Activated T-helper 1 cell treated with Interleukin-2 at 50 U/mL for 16 hours (primary cell): ENCODE measurements around the gene SGO2.
"Not testable (repeated sequence)": the region's sequence is repeated elsewhere in the genome, so short reads cannot be mapped to it uniquely, and the experiment has no call there.

Experiments
- DNase-seq: peaks from one replicate; pipeline ENCODE4 v3.0.0-alpha.2; 2020; ENCODE audit warnings: low read depth

SGO2 gene

DNA sequence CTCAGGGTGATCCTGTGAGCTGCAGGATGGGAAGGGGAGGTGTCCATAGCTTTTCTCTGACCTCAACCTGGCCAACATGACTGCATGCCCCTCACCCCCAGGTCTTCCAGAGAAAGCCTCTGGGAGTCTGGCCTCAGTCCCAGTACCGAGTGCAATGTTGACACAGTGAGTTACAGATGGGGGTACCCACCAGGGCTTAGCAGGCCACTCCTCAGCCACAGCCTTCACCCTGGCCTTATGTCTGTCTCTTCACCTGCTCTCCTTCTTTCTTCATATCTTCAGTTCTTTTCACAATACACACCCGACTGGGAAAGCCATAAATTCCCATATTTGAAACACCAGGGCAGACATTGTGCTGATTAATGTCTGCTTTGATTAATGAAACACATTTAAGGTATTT lies 93.3 kb downstream of the SGO2 start:
- DNase-seq = no peak

DNA sequence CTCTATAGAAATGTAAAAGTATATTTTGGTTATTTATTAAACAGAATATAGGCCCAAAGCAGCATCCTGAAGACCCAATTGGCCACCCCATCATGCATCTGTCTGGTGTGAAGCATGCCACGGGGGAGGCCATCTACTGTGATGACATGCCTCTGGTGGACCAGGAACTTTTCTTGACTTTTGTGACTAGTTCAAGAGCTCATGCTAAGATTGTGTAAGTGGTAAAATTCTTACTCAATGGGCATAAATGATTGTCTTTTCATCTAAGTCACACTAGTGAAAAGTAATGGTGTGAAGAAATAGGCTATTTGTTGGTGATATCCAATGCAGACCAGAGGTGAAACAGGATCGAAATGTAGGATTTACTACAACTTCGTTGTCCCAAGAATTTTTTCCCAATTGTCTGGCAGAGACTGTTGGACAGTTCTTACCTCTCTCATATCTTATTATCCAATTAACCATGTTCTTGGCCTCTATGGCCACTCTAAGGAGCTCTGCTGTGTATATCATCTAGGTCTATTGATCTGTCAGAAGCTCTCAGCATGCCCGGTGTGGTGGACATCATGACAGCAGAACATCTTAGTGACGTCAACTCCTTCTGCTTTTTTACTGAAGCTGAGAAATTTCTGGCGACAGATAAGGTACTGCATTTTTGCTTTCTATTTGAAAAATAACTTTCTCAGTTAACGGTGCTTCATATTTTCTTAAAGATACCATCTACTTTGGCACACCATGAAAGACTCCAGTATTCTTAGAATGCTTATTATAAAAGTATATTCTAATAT lies 94.8 kb downstream of the SGO2 start:
- DNase-seq = no peak

DNA sequence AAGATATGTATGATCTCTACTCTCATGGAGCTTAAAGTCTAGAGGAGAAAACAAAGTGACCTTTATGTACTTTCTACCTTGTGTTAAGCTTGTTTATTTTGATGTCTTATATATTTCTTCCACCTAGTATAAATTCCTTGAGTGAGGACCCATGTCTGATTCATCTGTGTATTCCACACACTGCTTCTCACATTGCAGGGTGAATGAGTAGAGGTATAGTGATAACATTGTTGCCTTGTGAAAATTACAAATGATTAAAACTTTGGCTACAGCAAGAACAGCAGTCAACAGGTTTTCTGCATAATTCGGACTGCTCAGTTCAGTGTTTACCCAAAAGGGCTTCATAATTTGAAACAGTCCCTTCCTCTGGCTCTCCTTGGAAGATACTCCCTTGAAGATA lies 96.1 kb downstream of the SGO2 start:
- DNase-seq = no peak

DNA sequence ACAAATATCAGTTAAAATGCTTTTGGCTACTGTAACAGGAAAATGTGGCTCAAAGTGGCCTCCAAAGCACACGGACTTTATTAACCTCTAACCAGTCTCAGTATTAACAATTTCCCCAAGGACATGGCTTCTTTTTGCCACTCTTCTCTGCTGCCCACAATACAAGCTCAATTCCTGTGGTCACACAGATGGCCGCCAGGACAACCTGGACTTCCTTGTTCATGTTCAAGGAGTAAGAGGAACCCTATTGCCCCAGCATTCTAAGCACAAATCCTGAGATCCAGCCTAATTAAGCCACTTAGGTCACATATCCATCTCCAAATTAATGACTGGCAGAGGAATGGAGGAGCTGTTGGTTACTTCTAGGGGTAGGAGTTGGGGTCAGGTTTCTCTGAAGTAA lies 98.0 kb downstream of the SGO2 start:
- no peak for DNase-seq

DNA sequence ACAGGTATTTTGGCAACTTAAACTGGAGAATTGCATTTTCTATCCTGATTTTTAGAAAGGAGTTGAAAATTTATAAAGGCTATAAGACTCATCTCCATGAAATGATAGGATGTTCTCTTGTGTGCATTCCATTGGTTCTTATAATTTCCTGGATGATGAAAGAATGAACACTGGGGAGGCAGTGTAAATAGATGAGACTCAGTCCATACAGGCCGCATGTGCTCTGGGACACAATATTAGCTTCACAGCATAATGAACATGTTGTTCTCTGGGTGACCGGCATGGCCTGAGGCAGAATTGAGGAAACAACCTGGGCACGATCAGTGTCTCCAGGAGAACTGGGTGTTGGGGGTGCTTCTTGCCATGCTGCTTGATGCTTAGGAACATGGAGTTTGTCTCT lies 98.7 kb downstream of the SGO2 start:
- DNase-seq = no peak

DNA sequence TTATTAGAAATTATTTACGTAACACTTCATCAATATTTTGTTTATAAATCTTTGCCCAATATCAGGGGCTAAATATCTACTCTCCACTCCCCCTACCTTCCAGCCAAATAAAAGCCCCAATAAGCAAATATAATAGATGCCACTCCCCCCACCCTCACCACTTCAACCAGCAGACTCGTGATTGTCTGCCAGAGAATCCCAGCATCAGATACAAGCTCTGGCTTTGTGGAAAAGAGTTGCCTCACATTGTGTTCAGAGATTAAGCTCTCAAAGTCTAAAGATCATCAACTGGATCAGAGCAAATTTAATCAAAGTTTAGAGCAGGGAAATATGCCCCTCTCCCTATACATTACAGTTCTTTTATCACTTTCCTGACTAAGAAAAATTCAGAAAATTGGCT lies 99.3 kb downstream of the SGO2 start:
- no peak for DNase-seq

DNA sequence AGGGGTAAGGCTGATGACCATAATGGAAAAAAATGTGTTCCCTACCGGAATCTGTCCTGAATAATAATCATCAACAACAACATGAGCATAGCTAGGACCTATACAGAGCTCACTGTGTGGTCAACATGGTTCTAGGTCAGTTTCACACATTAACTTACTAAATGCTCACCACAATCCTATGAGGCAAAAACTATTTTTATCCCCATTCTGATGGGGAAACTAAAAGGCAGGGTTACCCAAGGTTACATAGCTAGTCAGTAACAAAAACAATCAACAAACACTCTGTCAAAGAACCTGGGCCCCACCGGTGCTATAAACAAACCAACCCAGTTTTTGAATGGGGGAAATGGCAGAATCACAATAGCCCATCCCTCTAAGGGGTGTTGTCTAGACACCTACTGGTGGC lies 100.0 kb downstream of the SGO2 start:
- DNase-seq = no peak

DNA sequence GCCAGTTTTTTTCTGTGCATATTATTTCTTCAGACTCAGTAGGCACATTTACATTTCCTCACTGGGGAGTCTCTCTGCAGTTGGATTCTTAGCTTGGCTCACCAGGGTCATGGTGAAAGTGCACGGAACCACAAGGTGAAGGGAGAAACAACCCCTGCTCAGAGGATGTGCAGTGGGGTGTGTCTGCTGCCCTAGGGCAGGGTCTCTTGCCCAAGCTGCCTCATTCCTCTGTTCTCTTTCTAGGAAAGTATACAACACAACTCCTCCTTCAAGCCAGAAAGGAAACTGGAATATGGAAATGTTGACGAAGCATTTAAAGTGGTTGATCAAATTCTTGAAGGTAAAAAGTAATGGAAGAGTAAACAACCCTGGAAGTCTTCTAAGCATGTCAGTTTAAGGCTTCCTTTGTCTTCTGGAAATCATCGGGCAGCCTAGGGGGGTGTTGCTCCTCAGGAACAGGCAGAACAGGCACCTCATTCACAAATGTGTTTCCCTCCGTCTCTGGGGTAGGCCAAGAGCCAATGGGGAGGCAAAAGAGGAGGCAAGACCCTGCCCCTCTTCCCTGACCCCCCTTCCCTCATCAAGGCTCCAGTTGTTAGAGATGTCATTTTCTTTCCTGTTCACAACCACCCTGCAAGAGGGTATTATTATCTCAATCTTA lies 101.2 kb downstream of the SGO2 start:
- DNase-seq = no peak

DNA sequence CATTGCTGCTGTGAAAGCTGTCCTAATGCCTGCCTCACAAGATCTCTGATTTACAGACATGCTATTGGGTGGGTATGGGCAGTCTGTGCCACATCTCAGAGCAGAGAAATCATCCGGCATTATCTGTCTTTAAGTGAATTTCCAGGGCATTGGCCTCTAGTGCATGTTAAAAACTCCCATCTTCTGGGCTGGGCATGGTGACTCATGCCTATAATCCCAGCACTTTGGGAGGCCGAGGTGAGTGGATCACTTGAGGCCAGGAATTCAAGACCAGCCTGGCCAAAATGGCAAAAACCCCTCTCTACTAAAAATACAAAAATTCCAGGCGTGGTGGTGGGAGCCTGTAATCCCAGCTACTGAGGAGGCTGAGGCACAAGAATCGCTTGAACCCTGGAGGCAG lies 102.5 kb downstream of the SGO2 start:
- not testable (repeated sequence) for DNase-seq

DNA sequence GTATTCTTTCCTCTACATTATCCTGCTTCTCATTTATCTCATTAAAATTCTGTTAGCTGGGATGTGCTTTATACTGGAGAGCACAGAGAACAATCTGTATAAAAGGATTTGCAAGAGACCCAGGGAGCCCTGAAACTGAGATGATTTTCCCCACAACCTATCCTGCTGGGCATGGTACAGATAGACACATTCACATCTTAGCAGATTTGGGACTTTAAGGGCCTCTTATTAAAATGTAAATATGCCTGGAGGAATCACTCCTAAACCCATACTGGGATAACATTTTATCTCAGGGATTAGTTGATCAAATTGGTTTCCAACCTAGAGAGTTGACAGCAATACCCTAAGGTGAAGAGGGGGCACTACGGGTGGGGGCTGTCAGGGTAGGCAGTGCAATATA lies 105.3 kb downstream of the SGO2 start:
- DNase-seq = no peak
